Measurements from ENCODE around the gene IMP4.
A peak's percentile ranks its signal among the peaks of the same experiment; 100 is the strongest.

IMP4 gene

GRCh38 chr2:130358420-130359350 is 16.0 kb downstream of the IMP4 start:
- DNase-seq, result no peak

GRCh38 chr2:130359466-130359865 is 16.8 kb downstream of the IMP4 start:
- no peak for DNase-seq

DNA sequence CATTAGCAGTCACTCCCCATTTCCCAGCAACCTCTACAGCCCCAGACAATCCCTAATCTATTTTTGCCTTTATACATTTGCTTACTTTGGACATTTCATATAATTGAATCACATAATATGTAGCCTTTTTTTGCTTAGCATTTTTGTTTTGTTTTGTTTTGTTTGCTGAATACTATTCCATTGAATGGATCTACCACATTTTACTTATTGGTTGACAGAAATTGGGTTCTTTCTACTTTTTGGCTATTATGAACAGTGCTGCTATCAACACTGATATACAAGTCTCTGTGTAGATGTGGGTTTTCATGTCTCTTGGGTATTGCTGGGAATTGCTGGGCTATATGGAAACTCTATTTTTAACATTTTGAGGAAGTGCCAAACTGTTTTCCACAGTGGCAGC is 20.8 kb downstream of the IMP4 start:
- DNase-seq, result no peak

- no peak for DNase-seq
These were observed 22.4 kb downstream of the IMP4 start for GRCh38 chr2:130365075-130365474.

- no peak for DNase-seq
These were observed 23.3 kb downstream of the IMP4 start for GRCh38 chr2:130365963-130366362.

GRCh38 chr2:130366720-130367119 is 24.0 kb downstream of the IMP4 start:
- DNase-seq, result no peak

DNA sequence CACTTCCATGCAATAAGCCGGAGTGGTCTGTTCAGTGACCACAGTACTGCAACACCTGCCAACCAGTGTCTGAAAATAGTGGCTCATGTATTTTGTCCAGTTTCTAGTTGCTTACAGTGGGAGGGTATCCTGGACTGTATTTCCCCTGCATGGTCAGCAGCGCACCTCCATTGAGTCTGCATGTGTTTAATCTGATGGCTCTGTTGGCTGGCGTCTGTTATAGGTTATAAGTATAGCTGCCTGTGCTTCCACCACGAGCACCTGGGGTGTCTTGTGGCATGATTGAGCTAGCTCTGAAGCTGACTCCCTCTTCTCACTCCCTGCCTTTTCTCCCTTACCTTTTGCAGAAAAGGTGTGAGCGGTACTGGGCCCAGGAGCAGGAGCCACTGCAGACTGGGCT is 26.1 kb downstream of the IMP4 start:
- DNase-seq, result no peak

- no peak for DNase-seq
These were observed 26.7 kb downstream of the IMP4 start for GRCh38 chr2:130369311-130369964.

GRCh38 chr2:130369965-130370341 is 27.3 kb downstream of the IMP4 start:
- DNase-seq, result no peak

DNA sequence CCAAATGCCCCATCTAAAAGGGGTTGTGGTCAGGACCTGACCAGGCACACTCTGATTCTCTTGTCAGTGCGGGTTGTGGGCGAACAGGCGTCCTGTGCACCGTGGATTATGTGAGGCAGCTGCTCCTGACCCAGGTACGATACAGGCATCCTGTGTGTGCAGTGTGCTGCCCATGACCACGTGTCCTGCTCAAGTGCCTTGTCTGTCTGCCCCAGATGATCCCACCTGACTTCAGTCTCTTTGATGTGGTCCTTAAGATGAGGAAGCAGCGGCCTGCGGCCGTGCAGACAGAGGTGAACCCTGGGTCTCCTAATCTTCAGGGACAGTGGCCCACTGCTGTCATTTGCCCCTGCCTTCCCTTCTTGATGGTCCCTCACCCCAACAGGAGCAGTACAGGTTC is 27.8 kb downstream of the IMP4 start:
- no peak for DNase-seq

DNA sequence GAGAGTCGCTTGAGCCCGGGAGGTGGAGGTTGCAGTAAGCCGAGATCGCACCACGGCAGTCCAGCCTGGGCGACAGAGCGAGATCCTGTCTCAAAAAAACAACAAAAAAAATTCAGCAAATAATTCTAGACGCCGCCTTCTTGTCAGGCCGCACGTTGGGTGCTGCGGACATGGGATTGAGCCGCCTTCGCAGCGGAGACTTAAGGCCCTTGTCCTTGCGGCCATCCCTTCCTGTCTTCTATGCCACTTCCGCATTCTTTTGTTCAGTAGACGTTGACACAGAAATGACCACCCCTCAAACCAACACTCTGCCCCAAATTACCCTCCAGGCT is 29.0 kb downstream of the IMP4 start:
- DNase-seq, result no peak

GRCh38 chr2:130372055-130372832 is 29.5 kb downstream of the IMP4 start:
- no peak for DNase-seq

DNA sequence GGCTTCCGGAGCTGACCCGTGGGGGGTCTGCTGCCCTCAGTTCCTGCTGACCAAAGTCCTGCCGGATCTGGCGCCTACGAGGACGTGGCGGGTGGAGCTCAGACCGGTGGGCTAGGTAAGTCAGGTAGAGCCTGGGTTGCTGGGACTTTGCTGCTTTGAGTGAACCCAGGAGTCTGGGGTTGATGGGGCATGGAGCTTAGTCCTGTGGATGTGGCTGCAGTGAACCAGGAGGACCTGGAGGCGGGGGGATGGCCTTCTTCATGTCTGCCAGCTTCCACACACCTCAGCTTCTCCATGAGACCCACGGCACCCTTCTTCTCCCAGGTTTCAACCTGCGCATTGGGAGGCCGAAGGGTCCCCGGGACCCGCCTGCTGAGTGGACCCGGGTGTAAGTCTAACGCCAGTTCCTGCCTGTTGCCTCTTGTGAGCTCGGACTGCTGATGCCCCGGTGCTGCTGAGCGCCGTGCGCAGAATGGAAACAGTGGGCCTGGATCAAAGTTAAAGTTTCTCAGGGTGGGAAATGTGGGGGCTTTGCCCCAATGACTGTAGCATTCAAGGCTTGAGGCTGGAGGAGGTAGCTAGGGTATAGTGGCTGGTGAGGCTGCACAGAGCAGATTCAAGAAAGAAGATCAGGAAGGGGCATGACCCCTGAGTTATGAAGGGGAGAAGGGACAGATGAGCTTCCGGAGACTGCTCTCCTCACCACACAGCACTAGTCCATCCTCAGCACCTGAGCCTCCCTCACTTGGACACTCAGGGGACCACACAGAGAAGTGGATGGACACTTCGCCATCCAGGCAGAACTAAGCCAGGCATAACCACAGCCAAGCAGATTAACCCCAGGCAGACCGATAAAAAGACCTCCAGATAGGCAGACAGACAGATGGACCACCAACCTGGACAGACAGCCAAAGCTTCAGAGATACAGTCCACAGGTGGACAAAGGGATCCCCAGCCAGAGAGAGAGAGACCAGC is 30.4 kb downstream of the IMP4 start:
- DNase-seq, result no peak

DNA sequence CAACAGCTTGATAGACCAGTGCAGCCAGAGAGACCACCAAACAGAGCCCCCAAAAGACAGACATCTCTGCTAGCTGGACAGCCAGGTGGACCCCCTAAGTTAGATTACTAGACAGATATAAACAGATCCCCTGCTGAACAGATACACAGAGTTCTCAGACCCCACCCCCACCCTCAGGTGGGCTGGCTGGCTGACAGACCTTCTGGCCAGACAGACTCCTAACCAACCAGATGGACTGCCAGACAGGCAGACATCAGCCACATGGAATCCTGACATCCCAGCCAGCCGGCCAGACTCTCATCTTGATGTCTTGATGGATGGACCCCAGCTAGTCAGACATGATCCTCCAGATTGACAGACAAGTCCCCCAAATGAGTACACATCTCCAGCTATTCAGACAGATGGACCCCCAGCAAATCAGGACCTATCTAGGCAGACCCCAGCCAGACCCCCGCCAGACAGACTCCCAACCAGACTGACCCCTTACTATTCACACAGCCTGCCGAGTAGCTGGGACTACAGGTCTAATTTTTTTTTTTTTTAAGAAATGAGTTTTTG is 31.2 kb downstream of the IMP4 start:
- DNase-seq, result no peak

DNA sequence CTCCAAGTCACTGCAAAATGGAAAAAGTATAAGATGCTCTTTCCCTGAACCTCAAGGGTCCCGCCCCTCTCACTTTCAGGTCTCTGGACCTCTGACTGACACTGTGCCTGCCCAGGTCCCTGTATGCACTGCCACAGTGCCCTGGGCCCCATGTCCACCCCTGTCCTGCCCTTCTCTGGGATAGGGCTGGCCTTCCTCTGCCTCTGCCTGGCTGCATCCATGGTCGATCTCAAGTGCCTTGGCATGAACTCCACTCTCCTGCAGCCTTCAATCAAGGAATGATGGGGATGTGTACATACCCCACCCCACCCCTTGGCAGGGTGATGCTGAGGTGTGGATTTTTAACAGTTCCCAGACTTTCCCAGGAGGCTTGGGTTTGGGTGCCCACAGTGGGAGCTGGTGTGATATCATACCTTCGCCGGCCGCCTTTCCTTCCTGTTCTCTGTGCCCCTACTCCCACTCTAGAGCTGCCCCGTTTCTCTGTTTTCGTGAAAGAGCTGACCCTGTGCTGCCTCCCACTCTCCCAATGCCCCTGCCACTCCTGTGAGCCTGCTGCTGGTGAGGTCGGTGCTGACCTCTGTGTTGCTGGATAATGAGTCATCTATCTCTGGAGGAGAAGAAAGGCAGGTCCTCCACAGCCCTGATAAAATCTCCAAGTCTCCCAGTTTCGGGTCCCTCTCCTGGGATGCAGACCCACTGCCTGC is 32.0 kb downstream of the IMP4 start:
- DNase-seq, result no peak

- no peak for DNase-seq
These were observed 32.9 kb downstream of the IMP4 start for GRCh38 chr2:130375291-130376266.

DNA sequence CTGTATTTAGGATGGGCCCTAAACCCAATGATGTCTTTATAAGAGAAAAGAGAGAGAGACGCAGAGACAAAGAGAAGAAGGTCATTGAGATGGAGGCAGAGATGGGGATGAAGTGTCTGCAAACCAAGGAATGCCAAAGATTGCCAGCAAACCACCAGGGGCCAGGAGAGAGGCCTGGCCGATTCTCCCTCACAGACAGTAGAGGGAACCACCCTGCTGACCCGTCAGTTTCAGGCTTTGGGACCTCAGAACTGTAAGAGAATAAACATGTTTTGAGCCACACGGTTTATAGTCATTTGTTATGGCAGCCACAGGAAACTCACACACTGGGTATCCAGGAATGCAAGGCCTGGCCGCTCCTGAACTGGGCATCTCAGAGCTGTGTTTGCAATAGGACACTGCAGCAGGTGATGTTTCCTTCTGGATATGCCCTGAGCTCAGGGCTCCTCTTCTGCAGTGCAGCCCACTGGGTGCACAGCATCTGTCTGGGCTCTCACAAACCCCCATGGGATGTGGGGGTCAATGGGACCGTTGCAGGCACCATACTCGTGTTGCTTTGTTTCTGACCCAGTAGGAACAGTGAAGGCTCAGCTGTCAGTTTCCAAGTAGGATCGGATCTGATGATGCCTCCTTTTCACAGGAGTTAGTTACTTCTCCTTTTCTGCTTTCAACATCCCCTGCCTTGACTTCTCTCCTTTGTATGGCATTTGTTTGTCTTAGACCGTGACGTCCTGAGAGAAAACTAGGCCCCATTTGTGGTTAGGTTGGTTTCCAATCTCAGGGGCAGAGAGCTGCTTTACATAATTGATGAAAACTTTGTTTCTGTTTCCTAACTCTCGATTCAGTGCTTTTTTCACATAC is 34.0 kb downstream of the IMP4 start:
- peak in 1 of 2 experiments; percentile 51 for DNase-seq

- DNase-seq, result no peak
These were observed 34.8 kb downstream of the IMP4 start for GRCh38 chr2:130377491-130377890.

DNA sequence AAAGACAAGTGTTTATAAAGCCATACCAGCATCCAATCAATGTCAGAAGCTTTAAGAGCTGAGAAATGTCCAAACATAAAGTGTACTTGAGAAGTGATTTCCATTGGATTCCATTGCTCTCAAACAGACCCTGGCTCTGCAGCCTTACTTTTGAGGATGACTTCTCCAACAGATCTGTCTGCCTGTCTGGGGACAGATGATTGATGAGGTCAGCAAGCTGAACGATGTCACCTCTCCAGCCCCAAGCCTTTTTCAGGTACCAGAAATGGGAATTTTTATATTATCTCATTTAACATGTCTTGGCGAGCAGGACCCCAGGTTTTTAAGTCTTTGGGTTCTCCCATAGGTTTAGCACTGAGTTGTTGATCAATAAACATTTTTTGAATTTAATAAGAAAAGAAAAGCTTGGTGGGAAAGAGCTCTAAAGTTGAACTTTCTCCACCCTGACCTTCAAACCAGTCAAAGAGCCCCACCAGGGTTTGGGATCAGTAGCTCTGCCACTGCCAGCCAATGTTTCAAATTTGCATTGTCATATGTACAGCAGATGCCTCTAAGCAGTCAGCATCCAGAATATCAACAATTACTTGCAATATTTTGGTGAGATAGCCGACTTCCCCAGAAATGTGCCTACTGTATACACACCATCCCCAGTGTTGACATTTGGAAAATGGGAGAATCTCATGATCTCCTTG is 35.7 kb downstream of the IMP4 start:
- DNase-seq, result no peak
